GM18519 (cell line): ENCODE results near the gene CTXND1.

Experiments
- ATAC-seq: cut with Tn5 transposase; IDR thresholded peaks from one replicate; pipeline ENCODE4 v1.9.1; 2021; ENCODE audit warnings: mild to moderate bottlenecking, moderate library complexity; ENCODE audit not compliant: unreplicated experiment, low FRiP score

CTXND1 gene

GRCh38 chr15:80260551-80260950 is 8.5 kb upstream of the CTXND1 start:
- ATAC-seq: no peak

- ATAC-seq: no peak
These were observed 8.0 kb upstream of the CTXND1 start for GRCh38 chr15:80259942-80260510.

- ATAC-seq: no peak
These were observed 439 bp downstream of the CTXND1 start for GRCh38 chr15:80251428-80252120.

- ATAC-seq: no peak
These were observed 1.2 kb downstream of the CTXND1 start for GRCh38 chr15:80250614-80251427.

- ATAC-seq: no peak
These were observed 2.0 kb downstream of the CTXND1 start for GRCh38 chr15:80249973-80250372.

- ATAC-seq: no peak
These were observed 4.7 kb downstream of the CTXND1 start for GRCh38 chr15:80247320-80247719.

- no peak for ATAC-seq
These were observed 5.6 kb downstream of the CTXND1 start for GRCh38 chr15:80246425-80246894.

- ATAC-seq: no peak
These were observed 9.2 kb downstream of the CTXND1 start for GRCh38 chr15:80242802-80243201.

GRCh38 chr15:80242132-80242769 is 9.8 kb downstream of the CTXND1 start:
- ATAC-seq: no peak

GRCh38 chr15:80241508-80241907 is 10.5 kb downstream of the CTXND1 start:
- ATAC-seq: no peak

GRCh38 chr15:80240276-80240675 is 11.7 kb downstream of the CTXND1 start:
- no peak for ATAC-seq

- no peak for ATAC-seq
These were observed 17.1 kb downstream of the CTXND1 start for GRCh38 chr15:80234883-80235282.

- ATAC-seq: no peak
These were observed 18.4 kb downstream of the CTXND1 start for GRCh38 chr15:80233581-80233980.

- no peak for ATAC-seq
These were observed 20.6 kb downstream of the CTXND1 start for GRCh38 chr15:80231371-80231770.

GRCh38 chr15:80228959-80229610 is 22.9 kb downstream of the CTXND1 start:
- no peak for ATAC-seq

- no peak for ATAC-seq
These were observed 32.1 kb downstream of the CTXND1 start for GRCh38 chr15:80219955-80220354.

GRCh38 chr15:80217327-80217900 is 34.6 kb downstream of the CTXND1 start:
- no peak for ATAC-seq

- ATAC-seq: no peak
These were observed 35.1 kb downstream of the CTXND1 start for GRCh38 chr15:80216911-80217310.

GRCh38 chr15:80216141-80216540 is 35.9 kb downstream of the CTXND1 start:
- ATAC-seq: no peak

GRCh38 chr15:80214910-80215309 is 37.1 kb downstream of the CTXND1 start:
- ATAC-seq: no peak
